ENCODE results near the gene MMP8.

GRCh38 chr11:102763440-102763839 is 38.7 kb upstream of the MMP8 start:
- TF ChIP-seq EZH2 (IDR thresholded peaks at IDR 0.05; ENCODE audit: borderline replicate concordance, low read depth, low read length) (no peak), ZFP30 (CRISPR knock-in tag; IDR thresholded peaks at IDR 0.05; ENCODE audit: borderline replicate concordance) (no peak)

Measured in K562 (cell line).